ENCODE data around the gene ANAPC10.

The ANAPC10 gene

GRCh38 chr4:145034727-145035211, 63.2 kb downstream of the ANAPC10 start:
- TF ChIP-seq, protein P1, sequence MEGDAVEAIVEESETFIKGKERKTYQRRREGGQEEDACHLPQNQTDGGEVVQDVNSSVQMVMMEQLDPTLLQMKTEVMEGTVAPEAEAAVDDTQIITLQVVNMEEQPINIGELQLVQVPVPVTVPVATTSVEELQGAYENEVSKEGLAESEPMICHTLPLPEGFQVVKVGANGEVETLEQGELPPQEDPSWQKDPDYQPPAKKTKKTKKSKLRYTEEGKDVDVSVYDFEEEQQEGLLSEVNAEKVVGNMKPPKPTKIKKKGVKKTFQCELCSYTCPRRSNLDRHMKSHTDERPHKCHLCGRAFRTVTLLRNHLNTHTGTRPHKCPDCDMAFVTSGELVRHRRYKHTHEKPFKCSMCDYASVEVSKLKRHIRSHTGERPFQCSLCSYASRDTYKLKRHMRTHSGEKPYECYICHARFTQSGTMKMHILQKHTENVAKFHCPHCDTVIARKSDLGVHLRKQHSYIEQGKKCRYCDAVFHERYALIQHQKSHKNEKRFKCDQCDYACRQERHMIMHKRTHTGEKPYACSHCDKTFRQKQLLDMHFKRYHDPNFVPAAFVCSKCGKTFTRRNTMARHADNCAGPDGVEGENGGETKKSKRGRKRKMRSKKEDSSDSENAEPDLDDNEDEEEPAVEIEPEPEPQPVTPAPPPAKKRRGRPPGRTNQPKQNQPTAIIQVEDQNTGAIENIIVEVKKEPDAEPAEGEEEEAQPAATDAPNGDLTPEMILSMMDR (IDR thresholded peaks at IDR 0.05): no peak

GRCh38 chr4:145019346-145019745, 78.7 kb downstream of the ANAPC10 start:
- TF ChIP-seq, protein P1 (IDR thresholded peaks at IDR 0.05): no peak

DNA sequence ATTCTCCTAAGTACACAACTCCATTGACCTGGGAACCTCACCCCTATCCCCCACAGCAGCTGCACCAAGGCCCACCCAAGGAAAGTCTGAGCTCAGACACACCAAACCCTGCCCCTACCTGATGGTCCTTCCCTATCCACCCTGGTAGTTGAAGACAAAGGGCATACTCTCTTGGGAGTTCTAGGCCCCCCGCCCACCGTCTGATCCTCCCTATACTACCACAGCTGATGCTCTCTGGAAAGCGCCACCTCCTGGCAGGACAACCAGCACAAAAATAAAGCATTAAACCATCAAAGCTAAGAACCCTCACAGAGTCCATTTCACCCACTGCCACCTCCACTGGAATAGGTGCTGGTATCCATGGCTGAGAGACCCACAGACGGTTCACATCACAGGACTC, 83.6 kb downstream of the ANAPC10 start:
- TF ChIP-seq, protein P1 (IDR thresholded peaks at IDR 0.05): no peak

GRCh38 chr4:145012841-145013240, 85.2 kb downstream of the ANAPC10 start:
- TF ChIP-seq, protein P1 (IDR thresholded peaks at IDR 0.05): no peak

DNA sequence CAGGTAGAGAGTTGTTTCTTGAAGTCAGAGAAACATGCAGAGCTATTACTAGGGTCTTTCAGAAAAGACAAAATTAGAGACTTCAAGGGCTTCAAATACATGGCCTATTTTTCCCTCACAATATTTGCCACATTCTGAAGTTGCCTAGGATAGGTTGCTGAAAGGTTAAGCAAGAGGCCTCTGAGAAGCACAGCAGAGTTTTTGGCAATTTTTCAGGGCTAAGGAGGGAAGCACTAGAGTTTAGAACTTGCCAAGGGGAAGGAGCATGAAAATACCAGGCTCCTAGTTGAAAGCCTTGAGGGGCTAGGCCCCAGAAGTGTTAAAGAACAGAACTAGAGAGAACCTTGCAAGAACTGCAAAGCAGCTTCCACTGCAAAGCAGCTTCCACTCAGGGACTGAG, 86.4 kb downstream of the ANAPC10 start:
- TF ChIP-seq, protein P1 (IDR thresholded peaks at IDR 0.05): no peak

DNA sequence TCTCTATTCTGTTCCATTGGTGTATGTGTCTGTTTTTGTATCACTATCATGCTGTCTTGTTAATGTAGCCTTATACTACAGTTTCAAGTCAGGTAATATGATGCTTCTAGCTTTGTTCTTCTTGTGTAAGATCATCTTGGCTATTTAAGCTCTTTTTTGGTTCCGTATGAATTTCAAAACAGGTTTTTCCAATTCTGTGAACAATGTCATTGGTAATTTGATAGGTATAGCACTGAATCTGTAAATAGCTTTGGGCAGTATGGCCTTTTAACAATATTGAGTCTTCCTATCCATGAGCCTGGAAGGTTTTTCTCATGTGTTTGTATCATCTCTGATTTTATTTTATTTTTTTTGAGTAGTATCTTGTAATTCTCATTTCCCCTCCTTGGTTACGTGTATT, 94.3 kb downstream of the ANAPC10 start:
- TF ChIP-seq, protein P1 (IDR thresholded peaks at IDR 0.05): no peak

- TF ChIP-seq, protein P1 (IDR thresholded peaks at IDR 0.05): no peak
These were observed 96.4 kb downstream of the ANAPC10 start for GRCh38 chr4:145001635-145002034.

- TF ChIP-seq, protein P1 (IDR thresholded peaks at IDR 0.05): no peak
These were observed 108.7 kb downstream of the ANAPC10 start for GRCh38 chr4:144989306-144989705.
